Activated T-cell treated with anti-CD3 and anti-CD28 coated beads for 48 hours (primary cell): ENCODE results near the gene PCP4L1.
"Not testable (repeated sequence)": the region's sequence is repeated elsewhere in the genome, so short reads cannot be mapped to it uniquely, and the experiment has no call there.

Experiments
- DNase-seq: peaks from one replicate; pipeline ENCODE4 v3.0.0-alpha.2; 2020; ENCODE audit warnings: low read depth

The PCP4L1 gene

GRCh38 chr1:161258439-161259344 lies at the start of gene PCP4L1:
PCP4L1 (plus strand) TSS chr1:161258745; CDS start chr1:161258975, 230 bp downstream.
- peak; percentile 41 for DNase-seq

GRCh38 chr1:161209790-161210409 lies 48.6 kb upstream of the PCP4L1 start:
- DNase-seq = peak; percentile 60

GRCh38 chr1:161214369-161214768 lies 44.2 kb upstream of the PCP4L1 start:
- DNase-seq = no peak

GRCh38 chr1:161215076-161215475 lies 43.5 kb upstream of the PCP4L1 start, which contains the start of gene FCER1G:
FCER1G (plus strand) TSS chr1:161215295; CDS start chr1:161215322, 27 bp downstream.
- DNase-seq = no peak

GRCh38 chr1:161216945-161217712 lies 41.4 kb upstream of the PCP4L1 start:
- DNase-seq = no peak

GRCh38 chr1:161217831-161218230 lies 40.7 kb upstream of the PCP4L1 start:
- no peak for DNase-seq

GRCh38 chr1:161218301-161219077 lies 40.1 kb upstream of the PCP4L1 start:
- DNase-seq = no peak

- DNase-seq = no peak
Measured at GRCh38 chr1:161219078-161219892, 39.3 kb upstream of the PCP4L1 start.

GRCh38 chr1:161220002-161220401 lies 38.5 kb upstream of the PCP4L1 start:
- no peak for DNase-seq

- DNase-seq = no peak
Measured at GRCh38 chr1:161222175-161223019, 36.1 kb upstream of the PCP4L1 start.

- DNase-seq = no peak
Measured at GRCh38 chr1:161223805-161224694, 34.5 kb upstream of the PCP4L1 start.

GRCh38 chr1:161224695-161225087 lies 33.9 kb upstream of the PCP4L1 start:
- not testable (repeated sequence) for DNase-seq

- DNase-seq = no peak
Measured at GRCh38 chr1:161225178-161225533, 33.4 kb upstream of the PCP4L1 start.

- DNase-seq = peak; percentile 75
Measured at GRCh38 chr1:161225534-161226319, 32.8 kb upstream of the PCP4L1 start, which contains the start of gene TOMM40L. TOMM40L (plus strand) TSS chr1:161226060; CDS start chr1:161226490, 430 bp downstream.

GRCh38 chr1:161226320-161226711 lies 32.2 kb upstream of the PCP4L1 start:
- no peak for DNase-seq

- no peak for DNase-seq
Measured at GRCh38 chr1:161226759-161227158, 31.8 kb upstream of the PCP4L1 start.

GRCh38 chr1:161227196-161227871 lies 31.2 kb upstream of the PCP4L1 start:
- DNase-seq = peak; percentile 79
